ENCODE measurements around the gene CPLANE1.
"Not testable (repeated sequence)": the region's sequence is repeated elsewhere in the genome, so short reads cannot be mapped to it uniquely, and the experiment has no call there.

The CPLANE1 gene

DNA sequence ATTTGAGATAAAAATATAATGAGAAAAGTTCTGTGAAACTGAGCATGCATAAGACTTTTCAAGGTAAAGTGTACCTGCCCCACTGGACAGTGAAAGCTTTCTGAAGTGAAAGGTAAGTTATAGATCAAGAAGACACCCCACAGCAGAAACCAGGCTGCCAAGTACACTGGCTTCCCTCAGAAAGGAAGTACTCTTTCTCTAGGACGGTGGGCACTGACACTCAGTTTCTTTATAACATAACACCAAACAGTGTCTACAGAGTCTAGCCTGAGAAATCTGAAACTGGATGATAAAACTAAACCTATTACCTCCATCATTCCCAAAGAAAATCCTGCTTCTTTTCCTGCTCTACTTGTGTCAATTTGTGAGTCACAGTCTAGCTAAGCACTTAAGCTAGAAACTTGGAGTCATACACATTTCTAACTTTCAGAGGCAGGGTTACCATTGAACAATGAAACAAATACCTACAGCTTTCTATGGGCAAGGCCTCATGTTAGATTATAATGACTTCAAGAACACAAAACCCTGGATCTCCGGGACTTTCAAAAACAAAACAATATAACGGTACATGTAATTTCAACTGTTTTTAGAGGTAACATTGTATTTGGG lies 136.7 kb downstream of the CPLANE1 start:
- no peak for FAIRE-seq

- no peak for FAIRE-seq
Observed at GRCh38 chr5:37111426-37112382, 137.5 kb downstream of the CPLANE1 start.

DNA sequence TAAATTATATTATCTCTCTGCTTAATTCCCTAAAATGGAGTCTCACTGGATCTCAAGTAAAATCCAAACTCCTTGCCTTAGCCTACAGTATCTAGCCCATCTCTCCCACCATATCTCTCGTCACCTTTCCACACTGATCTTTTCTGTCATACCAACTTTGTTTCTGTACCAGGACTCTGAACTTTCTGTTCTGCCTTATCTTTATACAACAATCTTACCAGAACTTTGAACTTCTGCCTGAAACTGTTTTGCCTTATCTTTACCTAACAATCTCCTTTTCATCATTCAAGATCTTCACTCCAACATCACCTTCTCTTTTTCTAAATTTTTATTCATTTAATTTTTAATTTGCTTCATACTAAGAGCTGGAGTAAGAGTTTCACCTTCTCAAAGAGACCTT lies 139.0 kb downstream of the CPLANE1 start:
- no peak for FAIRE-seq

- FAIRE-seq: no peak
Observed at GRCh38 chr5:37109338-37109737, 139.8 kb downstream of the CPLANE1 start.

- no peak for FAIRE-seq
Observed at GRCh38 chr5:37103302-37103701, 145.9 kb downstream of the CPLANE1 start.

DNA sequence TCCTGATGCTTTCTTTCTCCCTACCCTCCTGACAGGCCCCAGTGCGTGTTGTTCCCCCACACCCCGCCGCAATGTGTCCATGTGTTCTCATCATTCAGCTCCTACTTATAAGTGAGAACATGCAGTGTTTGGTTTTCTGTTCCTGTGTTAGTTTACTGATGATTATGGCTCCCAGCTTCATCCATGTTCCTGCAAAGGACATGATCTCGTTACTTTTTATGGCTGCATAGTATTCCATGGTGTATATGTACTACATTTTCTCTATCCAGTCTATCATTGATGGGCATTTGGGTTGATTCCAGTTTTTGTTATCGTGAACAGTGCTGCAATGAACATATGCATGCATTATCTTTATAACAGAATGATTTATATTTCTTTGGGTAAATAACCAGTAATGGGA lies 149.9 kb downstream of the CPLANE1 start:
- FAIRE-seq: not testable (repeated sequence)

- not testable (repeated sequence) for FAIRE-seq
Observed at GRCh38 chr5:37093795-37094194, 155.4 kb downstream of the CPLANE1 start.

- no peak for FAIRE-seq
Observed at GRCh38 chr5:37090781-37091180, 158.4 kb downstream of the CPLANE1 start.

- no peak for FAIRE-seq
Observed at GRCh38 chr5:37090123-37090726, 159.0 kb downstream of the CPLANE1 start.

DNA sequence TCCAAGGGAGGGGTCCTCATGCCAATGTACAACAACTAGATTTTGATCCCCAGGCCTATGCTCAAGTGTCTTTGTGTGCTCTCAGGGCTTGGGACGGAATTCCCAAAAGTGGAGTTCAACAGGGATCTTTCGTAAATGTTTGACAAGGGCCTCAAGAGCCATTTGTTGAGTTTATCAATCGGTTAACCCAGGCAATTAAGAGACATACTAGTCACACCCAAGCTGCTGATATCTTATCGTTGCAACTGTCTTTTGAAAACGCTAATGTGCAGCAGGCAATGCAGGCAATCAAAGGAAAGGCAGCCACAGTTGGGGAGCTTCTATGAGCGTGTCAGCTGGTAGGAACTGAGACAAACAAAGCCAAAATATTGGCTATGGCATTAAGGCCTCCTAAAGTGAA lies 161.2 kb downstream of the CPLANE1 start:
- FAIRE-seq: no peak

DNA sequence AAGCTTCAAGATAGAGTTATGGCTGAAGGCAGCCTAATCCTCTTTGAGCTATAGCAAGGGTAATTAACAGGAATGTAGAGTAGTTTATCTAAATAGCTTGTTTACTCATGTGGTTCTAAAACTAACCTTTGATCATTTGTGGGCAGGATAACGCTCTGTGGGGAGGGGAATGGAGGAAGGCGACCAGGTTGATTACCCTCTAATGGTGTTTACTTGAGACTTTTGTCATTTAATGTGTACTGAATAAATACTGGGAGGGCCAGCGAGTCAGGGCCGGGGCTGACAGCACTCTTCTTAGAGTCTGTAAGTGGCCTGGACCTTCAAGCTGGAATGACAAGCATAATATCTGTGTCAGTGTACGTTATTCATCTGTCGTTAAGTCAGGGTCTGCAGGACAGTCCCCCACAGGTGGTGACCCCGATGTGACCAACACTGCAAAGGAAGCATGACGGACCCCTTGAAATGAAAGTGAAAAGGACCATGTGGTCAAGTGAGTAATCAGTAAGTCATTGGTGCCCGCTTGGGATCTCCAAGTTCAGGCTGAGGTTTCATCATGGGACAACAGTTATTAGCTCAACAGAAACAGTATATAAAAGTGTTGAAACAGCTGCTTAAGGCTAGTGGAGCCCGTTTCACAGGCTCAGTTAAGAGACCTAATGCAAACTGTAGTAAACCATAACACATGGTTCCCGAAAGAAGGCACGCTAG lies 162.6 kb downstream of the CPLANE1 start:
- no peak for FAIRE-seq

DNA sequence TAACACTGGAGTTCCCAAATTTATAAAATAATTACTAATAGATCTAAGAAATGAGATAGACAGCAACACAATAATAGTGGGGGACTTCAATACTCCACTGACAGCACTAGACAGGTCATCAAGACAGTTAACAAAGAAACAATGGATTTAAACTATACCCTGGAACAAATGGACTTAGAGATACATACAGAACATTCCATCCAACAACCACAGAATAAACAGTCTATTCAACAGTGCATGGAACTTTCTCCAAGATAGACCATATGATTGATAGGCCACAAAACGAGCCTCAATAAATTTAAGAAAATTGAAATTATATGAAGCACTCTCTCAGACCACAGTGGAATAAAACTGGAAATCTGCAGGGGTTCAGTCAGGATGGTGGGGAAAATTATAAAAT lies 163.2 kb downstream of the CPLANE1 start:
- FAIRE-seq: not testable (repeated sequence)

DNA sequence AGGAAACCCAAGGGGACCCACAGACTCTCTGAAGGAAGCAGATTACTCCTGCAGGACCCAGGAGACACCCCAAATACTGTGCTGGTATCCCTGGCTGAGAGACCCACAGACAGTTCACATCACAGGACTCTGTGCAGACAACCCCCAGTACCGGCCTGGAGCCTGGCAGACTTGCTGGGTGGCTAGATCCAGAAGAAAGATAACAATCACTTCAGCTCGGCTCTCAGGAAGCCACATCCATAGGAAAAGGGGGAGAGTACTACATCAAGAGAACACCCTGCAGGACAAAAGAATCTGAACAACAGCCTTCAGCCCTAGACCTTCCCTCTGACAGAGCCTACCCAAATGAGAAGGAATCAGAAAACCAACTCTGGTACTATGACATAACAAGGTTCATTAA lies 166.2 kb downstream of the CPLANE1 start:
- FAIRE-seq: not testable (repeated sequence)

- no peak for FAIRE-seq
Observed at GRCh38 chr5:37080697-37081096, 168.5 kb downstream of the CPLANE1 start.

DNA sequence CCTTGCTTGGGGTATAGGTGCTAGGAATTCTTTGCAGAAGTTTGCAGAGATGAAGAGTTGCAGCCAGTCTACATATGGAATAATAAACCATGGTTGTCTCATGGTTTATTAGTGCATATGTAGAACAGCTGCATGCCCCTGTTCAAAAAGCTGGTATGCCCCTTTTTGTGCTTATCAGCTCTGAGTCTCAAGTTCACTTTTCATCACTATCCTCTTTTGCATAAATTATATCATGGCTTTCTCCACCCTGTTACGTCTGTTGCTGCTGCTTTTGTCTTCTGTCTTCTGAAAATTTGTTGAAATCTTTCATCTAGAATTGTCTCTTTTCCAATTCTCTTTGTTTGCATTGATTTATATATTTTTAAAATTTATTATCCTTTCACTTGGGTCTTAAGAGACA lies 172.0 kb downstream of the CPLANE1 start:
- no peak for FAIRE-seq

GRCh38 chr5:37075399-37075950 lies 173.7 kb downstream of the CPLANE1 start:
- no peak for FAIRE-seq

DNA sequence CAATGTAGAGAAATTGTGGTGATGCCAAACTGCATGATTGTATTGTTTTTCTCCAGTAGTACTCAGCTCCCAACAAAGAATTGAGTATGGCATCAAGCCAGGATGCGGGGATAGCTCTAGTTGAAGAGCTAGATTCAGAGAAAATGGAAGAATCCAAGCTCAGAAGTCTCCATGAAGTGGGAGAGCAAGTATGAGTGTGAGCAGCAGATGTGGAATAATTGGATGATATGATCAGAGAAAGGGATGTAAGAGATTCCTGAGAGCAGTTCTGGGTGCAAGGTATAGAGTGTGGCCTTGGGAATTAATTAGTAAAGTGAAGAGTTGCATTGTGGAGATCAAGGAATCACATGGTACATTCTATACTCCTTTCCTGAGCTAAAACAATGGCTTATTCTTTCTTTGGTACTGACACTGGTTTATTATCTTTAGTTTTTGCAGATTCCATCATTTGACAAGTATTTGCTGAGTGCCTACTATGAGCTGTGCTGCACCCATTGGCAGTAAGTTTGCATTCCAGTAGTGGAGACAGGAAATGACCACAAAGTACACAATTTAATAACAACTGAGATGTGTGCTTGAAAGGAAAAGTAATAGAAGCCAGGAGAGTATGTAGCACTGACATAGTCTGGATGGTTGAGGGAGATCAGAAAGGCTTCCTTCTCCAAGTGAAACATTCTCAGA lies 177.1 kb downstream of the CPLANE1 start:
- FAIRE-seq: no peak

GRCh38 chr5:37071487-37071886 lies 177.7 kb downstream of the CPLANE1 start:
- no peak for FAIRE-seq

- FAIRE-seq: no peak
Observed at GRCh38 chr5:37064442-37064841, 184.7 kb downstream of the CPLANE1 start.

- no peak for FAIRE-seq
Observed at GRCh38 chr5:37063739-37064138, 185.4 kb downstream of the CPLANE1 start.

DNA sequence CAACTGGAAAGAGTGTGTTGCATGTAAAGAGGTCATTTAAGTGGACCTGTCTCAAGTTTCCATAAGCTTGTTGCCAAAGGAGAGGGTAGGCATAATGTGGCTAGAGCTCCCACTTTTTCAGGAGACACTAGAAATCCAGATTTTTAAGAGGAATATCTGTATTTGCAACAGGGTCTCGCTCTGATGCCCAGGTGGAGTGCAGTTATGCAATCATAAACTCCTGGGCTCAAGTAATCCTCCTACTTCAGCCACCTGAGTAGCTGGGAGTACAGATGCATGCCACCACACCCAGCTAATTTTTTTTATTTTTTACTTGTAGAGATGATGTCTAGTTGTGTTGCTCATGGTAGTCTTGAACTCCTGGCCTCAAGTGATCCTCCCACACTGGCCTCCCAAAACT lies 189.1 kb downstream of the CPLANE1 start:
- FAIRE-seq: no peak

GRCh38 chr5:37056762-37057161 lies 192.4 kb downstream of the CPLANE1 start:
- no peak for FAIRE-seq
